HL-60 (cell line): ENCODE data around the gene C22orf31.

Source experiments
- DNase-seq, 2 experiments: peaks; one replicate each; pipeline ENCODE4 v3.0.0-alpha.2; 2010 to 2020; ENCODE audit warnings: low read depth in 1 of 2, low spot score in 1 of 2
- H3K27ac ChIP-seq: fragments of 250-450 bp; sonication (Bioruptor Pico); replicated peaks from 2 replicates; pipeline ENCODE4 v1.5.1; 2020; ENCODE audit warnings: mild to moderate bottlenecking, moderate library complexity
- H3K27me3 ChIP-seq: fragments of 250-450 bp; sonication (Bioruptor Pico); 2 replicates; pipeline ENCODE4 v1.5.1; 2021; ENCODE audit warnings: mild to moderate bottlenecking, moderate library complexity; ENCODE audit not compliant: insufficient read depth, poor library complexity, severe bottlenecking
- H3K4me3 ChIP-seq: replicated peaks from 2 replicates; pipeline ENCODE4 v1.5.1; 2011; ENCODE audit warnings: mild to moderate bottlenecking, control low read depth, low read length; ENCODE audit not compliant: insufficient read depth
- GABPA ChIP-seq: IDR thresholded peaks from 2 replicates; pipeline ENCODE4 v1.6.1; 2012; ENCODE audit warnings: low read depth
- POLR2AphosphoS5 ChIP-seq: IDR thresholded peaks from 2 replicates; pipeline ENCODE4 v1.6.1; 2012; ENCODE audit warnings: low read depth
- REST ChIP-seq: IDR thresholded peaks from 2 replicates; pipeline ENCODE4 v1.6.1; 2012; ENCODE audit warnings: low read depth; ENCODE audit not compliant: insufficient replicate concordance
- SPI1 ChIP-seq: IDR thresholded peaks from 2 replicates; pipeline ENCODE4 v1.6.1; 2012; ENCODE audit warnings: low read depth, mild to moderate bottlenecking, borderline replicate concordance
- TF ChIP-seq, protein P1 (sequence below): IDR thresholded peaks from one replicate; pipeline ENCODE4 v1.5.1; 2011; ENCODE audit warnings: low read length, control low read depth, inconsistent platforms; ENCODE audit not compliant: insufficient read depth

C22orf31 gene

GRCh38 chr22:29012952-29013351 is 48.7 kb downstream of the C22orf31 start:
- Histone ChIP-seq H3K27me3 (no peaks in the 10 kb centered on the region), H3K4me3 (no peak overlapping the region), H3K27ac (no peak overlapping the region)
- DNase-seq, result no peak
- TF ChIP-seq GABPA (no peak), REST (no peak), SPI1 (no peak), POLR2AphosphoS5 (no peak)
- TF ChIP-seq, protein P1, sequence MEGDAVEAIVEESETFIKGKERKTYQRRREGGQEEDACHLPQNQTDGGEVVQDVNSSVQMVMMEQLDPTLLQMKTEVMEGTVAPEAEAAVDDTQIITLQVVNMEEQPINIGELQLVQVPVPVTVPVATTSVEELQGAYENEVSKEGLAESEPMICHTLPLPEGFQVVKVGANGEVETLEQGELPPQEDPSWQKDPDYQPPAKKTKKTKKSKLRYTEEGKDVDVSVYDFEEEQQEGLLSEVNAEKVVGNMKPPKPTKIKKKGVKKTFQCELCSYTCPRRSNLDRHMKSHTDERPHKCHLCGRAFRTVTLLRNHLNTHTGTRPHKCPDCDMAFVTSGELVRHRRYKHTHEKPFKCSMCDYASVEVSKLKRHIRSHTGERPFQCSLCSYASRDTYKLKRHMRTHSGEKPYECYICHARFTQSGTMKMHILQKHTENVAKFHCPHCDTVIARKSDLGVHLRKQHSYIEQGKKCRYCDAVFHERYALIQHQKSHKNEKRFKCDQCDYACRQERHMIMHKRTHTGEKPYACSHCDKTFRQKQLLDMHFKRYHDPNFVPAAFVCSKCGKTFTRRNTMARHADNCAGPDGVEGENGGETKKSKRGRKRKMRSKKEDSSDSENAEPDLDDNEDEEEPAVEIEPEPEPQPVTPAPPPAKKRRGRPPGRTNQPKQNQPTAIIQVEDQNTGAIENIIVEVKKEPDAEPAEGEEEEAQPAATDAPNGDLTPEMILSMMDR, result no peak

GRCh38 chr22:29012101-29012433 is 49.6 kb downstream of the C22orf31 start:
- H3K27ac ChIP-seq, result no peak overlapping the region
- DNase-seq, result no peak
- TF ChIP-seq GABPA (no peak), REST (no peak), POLR2AphosphoS5 (no peak)
- no peak overlapping the region for H3K4me3 ChIP-seq
- H3K27me3 ChIP-seq, result no peaks in the 10 kb centered on the region

GRCh38 chr22:29011240-29012100 is 50.2 kb downstream of the C22orf31 start:
- TF ChIP-seq GABPA (no peak), REST (no peak), POLR2AphosphoS5 (no peak), SPI1 (no peak)
- TF ChIP-seq, protein P1, result no peak
- Histone ChIP-seq H3K27ac (no peak overlapping the region), H3K4me3 (no peak overlapping the region), H3K27me3 (no peaks in the 10 kb centered on the region)
- DNase-seq, result no peak
